Sciatic nerve (tissue), 2 donors: Measurements from ENCODE around the gene AKT1S1. TPM values are rescaled to one million over a fixed set of nuclear protein-coding genes. Genes with fewer than 3 reads are reported as not detected.
"Not testable (repeated sequence)": the region's sequence is repeated elsewhere in the genome, so short reads cannot be mapped to it uniquely, and the experiment has no call there.

Source experiments
- ATAC-seq: fragments of 200-7000 bp; cut with Tn5 transposase; one replicate; pipeline ENCODE4 v1.9.1; 2020; ENCODE audit warnings: mild to moderate bottlenecking, moderate library complexity
- DNase-seq: peaks from one replicate; pipeline ENCODE4 v3.0.0-alpha.2; 2020; ENCODE audit warnings: low spot score
- intact Hi-C: fragments of 100-400 bp; cut with DNase I; formaldehyde crosslinking; loops from one replicate; pipeline ENCODE4 v1.14.2; 2022
- microRNA-seq: library from miRNA; unstranded; fragments of <30 nt; microRNA quantifications from one replicate; pipeline ENCODE4 v1.2.0, GENCODE V29; 2020
- total RNA-seq: library from RNA; stranded (reverse); fragmentation: NEBNext Ultra II Directional; extraction: Animal tissue kit (Norgen Biotek cat#: 25700); gene quantifications from one replicate; pipeline ENCODE4 v1.2.1, GENCODE V29; 2021
- donor health status: DM: no; HTN: no; CAD: no.
- donor health status: DM: no; HTN: no; CAD: no.

Gene AKT1S1
- total RNA-seq, 1 donor from 2014 or later: 36.6 TPM

- ATAC-seq: no peak
Measured at GRCh38 chr19:49829721-49830120, 47.4 kb downstream of the AKT1S1 start.

DNA sequence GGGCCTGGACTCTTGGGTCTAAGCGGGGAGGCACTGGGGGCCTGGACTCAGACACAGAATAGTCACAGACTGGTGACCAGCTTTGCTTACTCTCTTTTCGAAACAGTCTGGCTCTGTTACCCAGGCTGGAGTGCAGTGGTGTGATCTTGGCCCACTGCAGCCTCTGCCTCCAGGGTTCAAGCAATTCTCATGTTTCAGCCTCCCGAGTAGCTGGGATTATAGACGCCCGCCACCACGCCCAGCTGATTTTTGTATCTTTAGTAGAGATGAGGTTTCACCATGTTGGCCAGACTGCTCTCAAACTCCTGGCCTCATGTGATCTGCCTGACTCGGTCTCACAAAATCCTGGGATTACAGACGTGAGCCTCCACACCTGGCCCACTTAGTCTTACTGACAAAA, 48.0 kb downstream of the AKT1S1 start:
- ATAC-seq: no peak
- DNase-seq: no peak
- intact Hi-C loops: no loop called here

More at GRCh38 chr19:49829721-49830120, 47.4 kb downstream of the AKT1S1 start:
- intact Hi-C loops: no loop called here
- DNase-seq: no peak

DNA sequence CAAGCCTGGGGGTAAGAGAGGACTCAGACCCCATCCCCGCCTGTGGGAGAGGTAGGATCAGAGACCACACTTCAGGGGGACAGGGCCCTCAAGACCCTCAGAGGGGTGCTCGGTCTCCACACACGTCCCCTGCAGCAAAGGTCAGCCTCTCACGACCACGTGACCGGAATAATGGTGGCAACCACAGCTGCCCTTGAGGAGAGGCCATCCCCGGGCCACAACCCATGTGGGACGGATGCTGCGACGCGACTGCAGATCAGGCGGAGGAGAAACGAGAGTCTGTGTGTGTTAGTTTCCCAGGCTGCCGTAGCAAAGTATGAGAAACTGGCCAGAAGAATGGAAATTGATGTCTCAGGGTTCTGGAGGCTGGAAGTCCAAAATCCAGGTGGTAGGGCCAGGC, 50.1 kb downstream of the AKT1S1 start:
- intact Hi-C loops: no loop called here
- no peak for ATAC-seq

DNA sequence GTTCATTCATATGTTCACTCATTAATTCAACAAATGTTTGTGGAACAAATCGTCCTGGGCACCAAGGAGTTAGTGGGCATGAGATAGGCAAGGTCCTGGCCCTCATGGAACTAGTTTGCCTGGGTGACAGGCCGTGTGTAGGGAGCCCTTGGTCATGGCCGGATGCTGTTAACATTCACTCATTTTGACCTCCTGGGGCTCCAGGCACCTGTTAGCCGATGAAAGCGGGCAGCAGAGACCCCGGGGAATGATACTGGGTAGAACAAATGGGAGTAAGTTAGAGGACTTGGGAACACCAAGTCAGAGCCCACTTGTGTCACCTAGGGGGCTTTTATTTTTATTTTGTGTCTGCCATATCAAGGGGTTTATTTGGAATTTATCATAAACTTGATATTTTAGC, 52.5 kb downstream of the AKT1S1 start:
- no peak for DNase-seq
- intact Hi-C loops: no loop called here
- ATAC-seq: no peak

More for the DNA sequence above, 50.1 kb downstream of the AKT1S1 start:
- no peak for DNase-seq

GRCh38 chr19:49823472-49823871, 53.7 kb downstream of the AKT1S1 start:
- intact Hi-C loops: no loop called here
- ATAC-seq (no peak), DNase-seq (no peak)

DNA sequence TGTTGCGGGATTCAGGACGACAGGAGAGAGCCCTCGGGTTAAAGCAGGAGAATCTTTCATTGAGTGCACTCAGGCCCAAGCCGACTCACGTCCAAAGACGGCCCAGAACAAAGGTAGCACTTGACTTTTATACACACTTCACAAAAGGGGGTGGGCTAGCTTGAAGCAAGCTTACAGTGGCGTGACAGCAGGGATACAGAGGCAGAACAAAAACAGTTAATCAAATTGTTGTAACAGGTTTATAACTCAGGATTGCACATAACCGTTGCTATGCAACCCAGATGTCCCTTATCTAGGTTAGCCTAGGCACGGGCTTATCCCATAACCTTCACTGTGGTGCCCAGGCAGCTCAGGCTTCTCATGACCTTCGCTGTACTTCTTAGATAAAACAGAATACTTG, 57.0 kb downstream of the AKT1S1 start:
- no peak for DNase-seq
- intact Hi-C loops: no loop called here
- ATAC-seq: no peak

DNA sequence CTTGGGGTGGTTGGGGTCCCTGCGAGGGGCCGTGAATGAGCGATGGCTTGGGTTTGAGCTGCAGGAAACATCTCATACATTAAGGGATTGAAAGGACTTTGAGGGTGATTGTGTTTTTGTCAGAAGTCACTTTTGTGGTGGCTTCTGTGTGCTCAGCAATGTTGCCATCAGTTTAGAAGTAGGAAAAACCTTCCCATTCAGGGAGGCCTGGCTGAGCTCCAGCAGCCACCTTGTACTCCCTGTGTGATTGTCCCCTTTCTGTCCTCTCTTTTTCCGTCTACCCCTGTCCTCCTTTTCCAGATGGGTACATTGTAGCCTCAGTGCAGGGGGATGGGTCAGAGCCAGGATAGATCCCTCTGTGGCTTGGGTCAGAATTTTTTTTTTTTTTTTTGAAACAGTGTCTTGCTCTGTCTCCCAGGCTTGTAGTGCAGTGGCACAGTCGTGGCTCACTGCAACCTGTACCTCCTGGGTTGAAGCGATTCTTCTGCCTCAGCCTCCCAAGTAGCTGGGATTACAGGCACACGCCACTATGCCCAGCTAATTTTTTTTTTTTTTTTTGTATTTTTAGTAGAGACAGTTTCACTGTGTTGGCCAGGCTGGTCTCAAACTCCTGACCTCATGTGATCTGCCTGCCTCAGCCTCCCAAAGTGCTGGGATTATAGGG, 57.6 kb downstream of the AKT1S1 start:
- intact Hi-C loops, DNase-seq, ATAC-seq: not testable (repeated sequence)

Small RNA genes lying within 50 kb of the gene (microRNA-seq; reads per million reads assigned to microRNA genes)
- gene MIR4749 (not detected), gene MIR4750 (not detected), gene MIR6800 (not detected)

Other genes with a start within 250 kb of the AKT1S1 start
- 135 TPM for gene RRAS, start 237.2 kb downstream of the AKT1S1 start, total RNA-seq
- 65.5 TPM for gene SCAF1, start 235.1 kb downstream of the AKT1S1 start, total RNA-seq
- gene IRF3, start 211.5 kb downstream of the AKT1S1 start, total RNA-seq: 76.7 TPM
- 11.5 TPM for gene BCL2L12, start 211.4 kb downstream of the AKT1S1 start, total RNA-seq
- 103 TPM for gene PRMT1, start 200.1 kb downstream of the AKT1S1 start, total RNA-seq
- gene ADM5, start 187.8 kb downstream of the AKT1S1 start, total RNA-seq: 3.7 TPM
- 5.9 TPM for gene CPT1C, start 186.2 kb downstream of the AKT1S1 start, total RNA-seq
- 0.85 TPM for gene TSKS, start 114.0 kb downstream of the AKT1S1 start, total RNA-seq
- gene AP2A1, start 110.4 kb downstream of the AKT1S1 start, total RNA-seq: 74.3 TPM
- gene FUZ, start 64.1 kb downstream of the AKT1S1 start, total RNA-seq: 26.4 TPM
- gene MED25, start 59.1 kb downstream of the AKT1S1 start, total RNA-seq: 39.7 TPM
- 143 TPM for gene PTOV1, start 26.2 kb downstream of the AKT1S1 start, total RNA-seq
- 66.6 TPM for gene PNKP, start 9.8 kb downstream of the AKT1S1 start, total RNA-seq
- 64.8 TPM for gene TBC1D17, start 347 bp upstream of the AKT1S1 start, total RNA-seq
- gene IL4I1, start 19.5 kb upstream of the AKT1S1 start, total RNA-seq: 4.6 TPM
- 26.0 TPM for gene ATF5, start 51.9 kb upstream of the AKT1S1 start, total RNA-seq
- gene NUP62, start 52.1 kb upstream of the AKT1S1 start, total RNA-seq: 37.4 TPM
- 1.6 TPM for gene SIGLEC11, start 83.8 kb upstream of the AKT1S1 start, total RNA-seq
- gene VRK3, start 148.0 kb upstream of the AKT1S1 start, total RNA-seq: 42.4 TPM
- 9.0 TPM for gene ZNF473, start 148.7 kb upstream of the AKT1S1 start, total RNA-seq